Skeletal muscle cell (primary cell): ENCODE results near the gene FBXO34.
"Not testable (repeated sequence)": the region's sequence is repeated elsewhere in the genome, so short reads cannot be mapped to it uniquely, and the experiment has no call there.

Experiments
- DNase-seq: peaks from one replicate; pipeline ENCODE4 v3.0.0-alpha.2; 2010; ENCODE audit warnings: low read depth
- H3K4me3 ChIP-seq: 2 replicates; pipeline ENCODE4 v1.5.1; 2011; ENCODE audit warnings: low read depth, mild to moderate bottlenecking, control low read depth, low read length, moderate library complexity

Gene FBXO34

GRCh38 chr14:55372423-55372822 lies 101.2 kb downstream of the FBXO34 start:
- DNase-seq: no peak
- no peak overlapping the region for H3K4me3 ChIP-seq

GRCh38 chr14:55372825-55373224 lies 101.6 kb downstream of the FBXO34 start:
- H3K4me3 ChIP-seq: no peak overlapping the region
- DNase-seq: no peak

- no peak overlapping the region for H3K4me3 ChIP-seq
- no peak for DNase-seq
These were observed 102.8 kb downstream of the FBXO34 start for GRCh38 chr14:55373784-55374705.

GRCh38 chr14:55374771-55375170 lies 103.5 kb downstream of the FBXO34 start:
- no peak overlapping the region for H3K4me3 ChIP-seq
- no peak for DNase-seq

- no peak overlapping the region for H3K4me3 ChIP-seq
- DNase-seq: no peak
These were observed 106.0 kb downstream of the FBXO34 start for GRCh38 chr14:55377236-55377635.

- DNase-seq: no peak
- no peak overlapping the region for H3K4me3 ChIP-seq
These were observed 109.8 kb downstream of the FBXO34 start for GRCh38 chr14:55381040-55381439.

GRCh38 chr14:55381561-55381960 lies 110.3 kb downstream of the FBXO34 start:
- no peak for DNase-seq
- H3K4me3 ChIP-seq: no peak overlapping the region

- no peak for DNase-seq
- H3K4me3 ChIP-seq: no peak overlapping the region
These were observed 111.3 kb downstream of the FBXO34 start for GRCh38 chr14:55382483-55382882.

GRCh38 chr14:55383056-55383466 lies 111.8 kb downstream of the FBXO34 start:
- not testable (repeated sequence) for H3K4me3 ChIP-seq, DNase-seq

GRCh38 chr14:55383541-55384140 lies 112.4 kb downstream of the FBXO34 start:
- H3K4me3 ChIP-seq: no peak overlapping the region
- no peak for DNase-seq

- H3K4me3 ChIP-seq: no peak overlapping the region
These were observed 113.3 kb downstream of the FBXO34 start for GRCh38 chr14:55384536-55384935.

GRCh38 chr14:55386037-55386808 lies 115.0 kb downstream of the FBXO34 start:
- DNase-seq: no peak
- H3K4me3 ChIP-seq: no peak overlapping the region

More at GRCh38 chr14:55384536-55384935, 113.3 kb downstream of the FBXO34 start:
- no peak for DNase-seq

GRCh38 chr14:55387121-55387520 lies 115.9 kb downstream of the FBXO34 start:
- no peak for DNase-seq
- H3K4me3 ChIP-seq: no peak overlapping the region

GRCh38 chr14:55388160-55388559 lies 116.9 kb downstream of the FBXO34 start:
- no peak overlapping the region for H3K4me3 ChIP-seq
- no peak for DNase-seq

- DNase-seq: no peak
- H3K4me3 ChIP-seq: no peak overlapping the region
These were observed 118.1 kb downstream of the FBXO34 start for GRCh38 chr14:55389330-55389729.

GRCh38 chr14:55398679-55399078 lies 127.5 kb downstream of the FBXO34 start:
- DNase-seq: peak; percentile 96
- H3K4me3 ChIP-seq: no peak overlapping the region

GRCh38 chr14:55399183-55399582 lies 128.0 kb downstream of the FBXO34 start:
- no peak overlapping the region for H3K4me3 ChIP-seq

GRCh38 chr14:55399852-55400251 lies 128.6 kb downstream of the FBXO34 start:
- H3K4me3 ChIP-seq: no peak overlapping the region
- peak; percentile 12 for DNase-seq

More at GRCh38 chr14:55399183-55399582, 128.0 kb downstream of the FBXO34 start:
- DNase-seq: no peak

GRCh38 chr14:55401751-55402150 lies 130.5 kb downstream of the FBXO34 start:
- no peak for DNase-seq
- no peak overlapping the region for H3K4me3 ChIP-seq
